ENCODE data around the gene LYG1. TPM values are rescaled to one million over a fixed set of nuclear protein-coding genes. Genes with fewer than 3 reads are reported as not detected.
"Not testable (repeated sequence)": the region's sequence is repeated elsewhere in the genome, so short reads cannot be mapped to it uniquely, and the experiment has no call there.

The LYG1 gene
- total RNA-seq, 4 donors from 2014 or later: 0.40 to 2.0 (median 1.8) TPM; not detected in 1

DNA sequence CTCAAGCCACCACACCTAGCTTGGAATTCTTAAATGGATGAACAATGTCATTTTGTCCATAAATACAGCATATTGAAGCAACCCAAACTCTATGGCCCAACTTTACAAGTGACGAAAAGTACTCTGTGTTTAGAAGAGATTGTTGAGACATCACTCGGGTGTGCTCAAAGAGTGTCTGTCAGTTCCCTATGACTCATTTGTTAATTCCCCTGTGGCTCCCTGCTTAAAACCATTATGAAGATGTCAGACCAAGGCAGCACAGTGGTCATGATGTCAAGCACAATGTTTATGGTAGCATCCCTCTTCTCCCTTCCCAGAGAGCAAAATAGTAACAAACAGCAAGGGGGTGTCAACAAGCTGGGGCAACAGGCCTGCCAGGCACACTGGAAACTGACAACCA, 3.0 kb downstream of the LYG1 start:
- TF ChIP-seq, protein P1, sequence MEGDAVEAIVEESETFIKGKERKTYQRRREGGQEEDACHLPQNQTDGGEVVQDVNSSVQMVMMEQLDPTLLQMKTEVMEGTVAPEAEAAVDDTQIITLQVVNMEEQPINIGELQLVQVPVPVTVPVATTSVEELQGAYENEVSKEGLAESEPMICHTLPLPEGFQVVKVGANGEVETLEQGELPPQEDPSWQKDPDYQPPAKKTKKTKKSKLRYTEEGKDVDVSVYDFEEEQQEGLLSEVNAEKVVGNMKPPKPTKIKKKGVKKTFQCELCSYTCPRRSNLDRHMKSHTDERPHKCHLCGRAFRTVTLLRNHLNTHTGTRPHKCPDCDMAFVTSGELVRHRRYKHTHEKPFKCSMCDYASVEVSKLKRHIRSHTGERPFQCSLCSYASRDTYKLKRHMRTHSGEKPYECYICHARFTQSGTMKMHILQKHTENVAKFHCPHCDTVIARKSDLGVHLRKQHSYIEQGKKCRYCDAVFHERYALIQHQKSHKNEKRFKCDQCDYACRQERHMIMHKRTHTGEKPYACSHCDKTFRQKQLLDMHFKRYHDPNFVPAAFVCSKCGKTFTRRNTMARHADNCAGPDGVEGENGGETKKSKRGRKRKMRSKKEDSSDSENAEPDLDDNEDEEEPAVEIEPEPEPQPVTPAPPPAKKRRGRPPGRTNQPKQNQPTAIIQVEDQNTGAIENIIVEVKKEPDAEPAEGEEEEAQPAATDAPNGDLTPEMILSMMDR (IDR thresholded peaks at IDR 0.05): no peak
- TF ChIP-seq POLR2A (IDR thresholded peaks at IDR 0.05): no peak
- Histone ChIP-seq H3K27me3 (no peaks in the 10 kb centered on the region), H3K36me3 (no peaks in the 10 kb centered on the region), H3K27ac (no peak overlapping the region), H3K4me1 (no peaks in the 10 kb centered on the region), H3K9me3 (no peaks in the 10 kb centered on the region), H3K4me3 (replicated peaks in 1 of 3) (no peak overlapping the region)
- DNase-seq: no peak
- intact Hi-C loops (cut with DNase I): no loop called here
- 93 to 94% methylated on average over 2 of the region's 2 CpGs for whole genome bisulfite sequencing, 2 donors

DNA sequence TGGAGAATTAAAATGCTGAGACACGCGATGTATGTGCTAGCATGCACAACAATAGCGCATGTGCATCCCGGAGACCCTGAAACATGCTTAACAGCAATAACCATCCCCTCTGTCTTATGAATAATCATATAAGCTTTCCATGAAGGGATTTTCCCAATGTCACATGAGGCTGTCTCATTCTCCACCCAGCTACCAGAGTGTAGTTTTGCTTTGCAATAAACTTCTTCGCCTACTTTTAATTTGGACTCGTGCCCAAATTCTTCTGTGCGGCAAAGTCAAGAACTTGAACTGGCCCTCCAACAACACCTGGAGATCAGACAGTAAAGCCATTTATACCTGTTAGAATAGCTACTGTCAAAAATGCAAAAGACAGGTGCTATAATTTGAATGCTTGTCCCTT, 15.5 kb downstream of the LYG1 start:
- Histone ChIP-seq H3K9me3 (no peaks in the 10 kb centered on the region), H3K36me3 (no peaks in the 10 kb centered on the region), H3K4me3 (replicated peaks in 1 of 3) (no peak overlapping the region), H3K27ac (no peak overlapping the region), H3K4me1 (peaks cover 0 to 8% of the 10 kb centered on the region in 2 donors), H3K27me3 (no peaks in the 10 kb centered on the region)
- no peak for TF ChIP-seq POLR2A (IDR thresholded peaks at IDR 0.05)
- TF ChIP-seq, protein P1 (IDR thresholded peaks at IDR 0.05): no peak
- 67% methylated on average over 7 of the region's 7 CpGs for WGBS, 2 donors
- intact Hi-C loops (cut with DNase I): no loop called here
- DNase-seq: peak; percentile 24 to 32

DNA sequence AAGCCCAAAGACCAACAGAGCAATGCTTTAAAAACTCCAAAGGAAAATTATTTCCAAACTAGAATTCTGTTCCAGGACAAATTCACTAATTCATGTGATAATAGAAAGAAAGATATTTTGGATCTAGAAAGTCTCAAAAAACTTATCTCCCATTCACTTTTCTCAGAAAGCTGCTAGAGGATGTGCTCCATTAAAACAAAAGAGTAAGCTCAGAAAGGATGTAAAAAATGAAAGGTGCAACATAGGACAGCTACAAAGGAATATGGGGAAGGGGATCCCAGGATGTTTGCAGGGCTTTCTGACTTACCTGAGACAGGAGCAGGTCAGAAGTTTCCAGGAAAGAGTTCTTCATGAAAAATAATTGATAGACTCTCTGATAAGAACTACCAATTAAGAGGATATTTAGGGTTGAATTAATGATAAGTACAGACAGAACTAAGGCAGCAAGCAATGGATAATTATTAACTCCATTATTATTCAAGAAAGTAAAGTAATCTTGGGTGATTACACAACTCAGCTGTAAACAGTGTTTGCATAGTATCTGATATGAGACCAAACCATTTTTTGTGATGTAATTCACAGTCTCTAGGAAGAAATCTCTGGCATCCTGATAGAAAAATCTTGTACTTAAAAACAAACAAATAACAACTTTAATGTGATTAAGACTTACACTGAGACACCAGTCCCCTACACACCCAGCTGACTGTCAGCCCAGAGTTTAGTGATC, 20.9 kb downstream of the LYG1 start:
- intact Hi-C loops (cut with DNase I): no loop called here
- Histone ChIP-seq H3K27me3 (no peaks in the 10 kb centered on the region), H3K4me3 (replicated peaks in 1 of 3) (no peak overlapping the region), H3K4me1 (no peaks in the 10 kb centered on the region), H3K36me3 (no peaks in the 10 kb centered on the region), H3K27ac (no peak overlapping the region), H3K9me3 (no peaks in the 10 kb centered on the region)
- no peak for DNase-seq
- TF ChIP-seq POLR2A (IDR thresholded peaks at IDR 0.05): no peak

DNA sequence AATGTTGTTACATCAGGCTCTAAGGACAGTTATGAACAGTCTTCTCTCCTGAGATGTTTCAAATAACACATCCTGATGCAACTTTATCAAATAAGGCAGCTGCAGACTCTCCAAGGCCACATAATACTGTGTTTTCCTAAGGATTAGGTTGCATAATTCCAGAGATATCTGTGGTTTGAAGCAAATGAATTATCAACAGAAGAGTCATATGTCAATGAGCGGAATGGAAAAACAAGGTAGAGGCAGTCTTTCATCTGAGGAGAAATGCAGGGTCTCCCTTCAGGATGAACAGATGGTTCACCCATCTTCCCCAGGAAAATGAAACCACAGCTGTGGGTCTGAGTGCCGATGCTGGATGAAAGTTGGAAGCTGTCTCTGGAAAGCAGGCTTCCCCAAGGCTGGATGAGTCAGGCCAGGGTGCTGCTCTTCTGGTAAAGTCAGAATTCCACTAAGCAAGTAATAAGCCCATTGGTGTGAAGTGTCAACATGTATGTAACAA, 22.2 kb downstream of the LYG1 start:
- no peaks in the 10 kb centered on the region for H3K9me3 ChIP-seq
- no peak overlapping the region for H3K4me3 ChIP-seq (replicated peaks in 1 of 3)
- H3K27me3 ChIP-seq: no peaks in the 10 kb centered on the region
- TF ChIP-seq, protein P1 (IDR thresholded peaks at IDR 0.05): no peak
- TF ChIP-seq POLR2A (IDR thresholded peaks at IDR 0.05): no peak
- 83 to 100% methylated on average over 2 of the region's 2 CpGs for WGBS, 2 donors
- DNase-seq: no peak
- no peak overlapping the region for H3K27ac ChIP-seq
- H3K36me3 ChIP-seq: no peaks in the 10 kb centered on the region
- intact Hi-C loops (cut with DNase I): no loop called here
- no peaks in the 10 kb centered on the region for H3K4me1 ChIP-seq

- H3K4me1 ChIP-seq; H3K27me3 ChIP-seq; H3K36me3 ChIP-seq; intact Hi-C loops (cut with DNase I); DNase-seq; H3K9me3 ChIP-seq; H3K4me3 ChIP-seq (replicated peaks in 1 of 3); H3K27ac ChIP-seq: not testable (repeated sequence)
- 90 to 98% methylated on average over 5 of the region's 5 CpGs for WGBS, 2 donors
Measured at GRCh38 chr2:99278195-99278765, 22.7 kb downstream of the LYG1 start.

DNA sequence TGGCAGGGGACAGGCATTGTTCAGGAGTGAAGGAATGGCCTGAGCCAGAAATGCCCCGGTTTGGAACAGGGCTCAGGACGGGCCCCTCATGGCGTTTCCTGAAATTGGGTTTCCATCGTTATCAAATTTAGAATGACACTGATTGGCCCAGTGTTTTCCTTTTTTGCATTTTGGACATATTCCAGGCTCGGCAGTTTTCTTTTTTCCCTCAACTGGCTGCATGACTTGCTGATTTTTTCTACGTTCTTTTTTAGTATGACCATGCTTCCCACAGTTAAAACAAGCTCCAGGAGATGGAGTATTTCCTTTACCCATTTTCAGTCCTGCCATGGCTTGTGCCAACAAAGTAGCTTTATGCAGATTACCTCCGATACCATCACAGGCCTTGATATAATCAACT, 25.1 kb downstream of the LYG1 start:
- no peaks in the 10 kb centered on the region for H3K27me3 ChIP-seq
- no peak overlapping the region for H3K27ac ChIP-seq
- WGBS, 2 donors: 80 to 83% methylated on average over 7 of the region's 7 CpGs
- H3K36me3 ChIP-seq: no peaks in the 10 kb centered on the region
- TF ChIP-seq POLR2A (IDR thresholded peaks at IDR 0.05): no peak
- TF ChIP-seq, protein P1 (IDR thresholded peaks at IDR 0.05): no peak
- no peaks in the 10 kb centered on the region for H3K9me3 ChIP-seq
- no peak for DNase-seq
- intact Hi-C loops (cut with DNase I): no loop called here
- H3K4me1 ChIP-seq: no peaks in the 10 kb centered on the region
- no peak overlapping the region for H3K4me3 ChIP-seq (replicated peaks in 1 of 3)

Data from thyroid gland (tissue), 4 donors.